Stimulated activated CD4-positive, alpha-beta T cell treated with anti-CD3 and anti-CD28 coated beads, Interleukin-2, amount 100 ng/mL, for 48 hours (primary cell): ENCODE results near the gene TFF1.

Experiments
- DNase-seq, 2 donors: peaks; one replicate each; pipeline ENCODE4 v3.0.0-alpha.2; 2020

Gene TFF1

GRCh38 chr21:42358937-42359336 lies 7.4 kb downstream of the TFF1 start:
- no peak for DNase-seq

DNA sequence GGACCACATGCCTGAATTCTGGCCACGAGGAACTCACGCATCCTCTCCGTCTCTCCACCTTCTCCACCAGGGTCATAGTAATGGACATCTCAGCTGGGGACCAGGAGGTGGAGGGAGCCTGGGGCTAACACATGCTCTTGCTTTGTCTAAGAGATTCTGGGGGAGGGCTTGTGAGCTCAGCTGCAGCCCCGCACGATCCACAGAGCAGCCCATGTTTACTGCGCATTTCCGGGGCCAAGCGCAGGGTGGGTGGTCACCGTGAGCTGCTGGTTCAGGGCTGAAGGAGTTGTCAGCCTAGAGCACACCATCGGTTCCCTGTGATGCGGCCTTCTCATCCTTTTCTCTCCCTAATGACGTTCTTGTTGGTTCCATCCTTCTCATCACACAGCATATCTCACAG lies 8.1 kb downstream of the TFF1 start:
- no peak for DNase-seq

DNA sequence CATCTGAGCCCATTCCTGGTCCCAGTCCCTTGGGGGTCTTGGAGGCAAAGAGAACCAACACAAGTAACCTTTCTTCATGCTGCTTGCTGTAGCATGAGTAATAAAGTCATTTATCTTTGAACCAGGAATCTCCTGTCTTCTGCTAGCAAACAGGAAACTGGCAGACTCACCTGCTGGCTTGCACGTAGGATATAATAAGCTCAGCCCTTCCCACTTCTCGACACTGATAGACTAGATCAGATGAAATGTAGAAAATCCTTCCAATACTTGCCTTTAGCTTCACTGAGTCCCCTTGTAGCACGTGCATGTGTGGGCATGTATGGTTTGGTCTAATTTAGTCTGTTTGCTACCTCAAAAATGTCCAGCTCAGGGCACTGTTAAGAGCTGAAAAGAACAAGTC lies 9.0 kb downstream of the TFF1 start:
- no peak for DNase-seq

DNA sequence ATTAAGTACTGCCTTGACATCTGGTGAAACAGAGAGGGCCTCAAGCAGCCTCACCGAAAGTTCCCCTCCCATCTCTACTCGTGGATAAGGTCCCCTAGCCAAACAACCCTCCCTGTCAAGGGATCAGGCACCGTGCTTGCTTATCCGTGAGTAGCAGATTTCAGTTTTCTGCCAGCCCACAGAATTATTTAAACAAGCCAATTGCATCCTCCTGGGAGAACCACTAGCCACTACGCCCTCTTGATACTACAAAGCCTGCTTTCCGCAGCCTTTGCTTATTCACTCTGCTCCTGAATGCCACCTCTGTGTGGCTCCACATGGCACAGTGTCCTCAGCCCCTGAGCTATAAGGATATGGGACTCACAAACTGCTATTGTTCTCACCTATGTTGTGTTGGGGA lies 9.7 kb downstream of the TFF1 start:
- no peak for DNase-seq

DNA sequence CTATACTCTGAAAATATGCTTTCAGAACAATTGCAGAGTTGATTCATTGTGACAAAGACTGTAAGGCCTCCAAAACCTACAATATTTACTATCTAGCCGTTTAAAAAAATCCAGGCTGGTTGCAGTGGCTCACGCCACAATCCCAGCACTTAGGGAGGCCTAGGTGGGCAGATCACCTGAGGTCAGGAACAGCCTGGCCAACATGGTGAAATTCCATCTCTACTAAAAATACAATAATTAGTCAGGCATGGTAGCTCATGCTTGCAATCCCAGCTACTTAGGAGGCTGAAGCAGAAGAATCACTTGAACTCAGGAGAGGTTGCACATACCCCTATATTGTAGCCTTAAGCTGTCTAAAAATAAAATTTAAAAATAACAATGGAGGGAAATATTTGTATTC lies 10.3 kb downstream of the TFF1 start:
- no peak for DNase-seq

DNA sequence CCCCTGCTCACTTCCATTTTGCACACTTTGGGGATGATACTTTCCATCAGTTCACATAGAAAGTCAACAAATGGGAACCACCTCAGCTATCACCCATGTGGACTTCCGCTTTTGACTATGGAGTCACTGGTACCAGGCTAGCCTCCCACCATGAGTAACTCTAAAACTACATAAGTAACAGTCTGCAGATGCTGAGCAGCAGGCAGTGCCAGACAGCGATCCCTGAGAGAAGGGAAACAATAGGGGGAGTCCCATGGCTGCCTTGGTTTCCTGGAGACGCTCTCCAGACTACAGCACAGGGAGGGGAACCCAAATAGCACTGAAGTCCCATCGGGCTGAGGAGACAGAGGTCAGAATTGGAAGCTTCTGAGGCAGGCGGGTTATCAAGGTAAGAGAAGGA lies 12.7 kb downstream of the TFF1 start:
- DNase-seq: no peak

DNA sequence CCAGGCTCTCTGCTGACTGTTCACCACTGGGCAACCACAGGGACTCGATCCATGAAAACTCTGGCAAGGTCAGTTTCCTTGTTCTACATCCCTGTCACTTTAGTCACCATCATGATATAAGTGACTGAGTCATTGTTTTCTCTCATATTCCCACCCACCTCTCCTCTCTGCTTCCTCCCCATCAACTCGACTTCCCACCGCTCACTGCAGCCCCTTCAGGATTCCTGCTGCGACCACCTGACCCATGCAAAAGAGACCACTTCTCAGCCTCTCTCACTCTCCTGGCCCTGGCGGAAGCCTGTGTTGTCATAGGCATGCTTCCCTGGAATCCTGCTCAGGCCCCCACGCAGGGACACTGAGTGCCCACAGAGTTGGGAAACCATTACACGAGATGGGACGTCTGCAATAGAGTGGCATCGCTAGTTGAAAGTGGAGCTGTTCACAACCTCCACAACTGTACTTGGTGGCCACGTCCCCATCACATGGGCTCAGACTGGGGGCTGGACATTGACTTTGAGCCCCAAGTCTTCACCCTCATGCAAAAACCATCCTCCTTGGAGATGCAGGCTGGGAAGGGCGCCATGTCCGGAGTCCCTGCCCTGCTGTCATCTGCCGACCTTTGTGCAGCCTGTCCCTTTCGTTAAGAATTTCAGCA lies 13.8 kb downstream of the TFF1 start:
- DNase-seq: no peak

- no peak for DNase-seq
These were observed 14.5 kb downstream of the TFF1 start for GRCh38 chr21:42351626-42352440.

- DNase-seq: no peak
These were observed 15.4 kb downstream of the TFF1 start, which contains the start of gene TFF2 for GRCh38 chr21:42350927-42351426. Gene TFF2, minus strand, starts transcription at chr21:42350994. Its CDS starts 37 bp downstream, at chr21:42350957.

DNA sequence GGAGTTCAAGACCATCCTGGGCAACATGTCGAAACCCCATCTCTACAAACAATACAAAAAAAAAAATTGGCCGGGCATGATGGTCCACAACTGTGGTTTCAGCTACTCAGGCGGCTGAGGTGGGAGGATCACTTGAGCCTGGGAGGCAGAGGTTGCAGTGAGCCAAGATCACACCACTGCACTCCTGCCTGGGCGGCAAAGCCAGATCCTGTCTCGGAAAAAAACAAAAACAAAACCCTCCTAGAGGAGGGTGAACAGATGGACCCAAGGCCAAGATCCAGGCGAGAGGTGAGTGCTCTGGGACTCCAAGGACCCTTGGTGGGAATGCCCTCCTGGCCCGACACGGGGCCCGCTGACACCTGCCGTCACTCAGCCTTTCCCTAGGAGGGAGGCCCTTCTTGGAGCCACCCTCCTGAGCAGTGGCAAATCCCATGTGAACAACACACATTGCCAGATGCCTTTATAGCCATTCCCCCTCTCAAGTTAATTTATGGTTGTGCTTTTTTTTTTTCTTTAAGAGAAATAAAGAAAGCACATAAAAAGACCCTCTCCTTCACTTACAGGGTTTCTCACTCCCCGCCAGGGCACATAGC lies 15.9 kb downstream of the TFF1 start:
- no peak for DNase-seq

DNA sequence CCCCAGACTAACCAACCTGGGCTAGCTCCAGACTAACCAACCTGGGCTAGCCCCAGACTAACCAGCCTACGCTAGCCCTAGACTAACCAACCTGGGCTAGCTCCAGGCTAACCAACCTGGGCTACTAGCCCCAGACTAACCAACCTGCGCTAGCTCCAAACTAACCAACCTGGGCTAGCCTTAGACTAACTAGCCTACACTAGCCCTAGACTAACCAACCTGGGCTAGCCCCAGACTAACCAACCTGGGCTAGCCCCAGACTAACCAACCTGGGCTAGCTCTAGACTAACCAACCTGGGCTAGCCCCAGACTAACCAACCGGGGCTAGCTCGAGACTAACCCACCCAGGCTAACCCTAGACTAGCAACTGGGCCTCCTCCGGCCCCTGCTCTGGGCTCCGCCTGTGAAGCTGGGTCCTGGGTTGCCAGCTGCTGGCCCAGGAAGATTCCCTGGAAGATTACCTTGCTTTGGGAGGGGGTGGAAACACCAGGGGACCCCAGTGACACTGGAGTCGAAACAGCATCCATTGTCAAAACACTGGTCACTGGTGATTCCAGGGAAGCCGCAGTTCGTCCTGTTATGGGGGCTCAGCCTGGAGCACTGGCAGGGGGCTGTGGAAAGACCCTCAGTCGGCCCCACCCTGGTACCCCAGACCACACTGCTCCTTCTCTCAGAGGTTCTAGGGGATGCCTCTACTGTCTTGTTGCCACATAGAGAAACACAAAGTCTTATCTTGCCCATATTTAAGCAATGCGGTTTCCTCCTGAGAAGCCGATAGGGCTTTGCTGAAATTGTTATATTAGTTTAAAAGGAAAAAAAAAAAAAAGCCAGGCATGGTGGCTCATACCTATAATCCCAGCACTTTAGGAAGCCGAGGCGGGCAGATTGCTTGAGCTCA lies 16.7 kb downstream of the TFF1 start:
- no peak for DNase-seq

DNA sequence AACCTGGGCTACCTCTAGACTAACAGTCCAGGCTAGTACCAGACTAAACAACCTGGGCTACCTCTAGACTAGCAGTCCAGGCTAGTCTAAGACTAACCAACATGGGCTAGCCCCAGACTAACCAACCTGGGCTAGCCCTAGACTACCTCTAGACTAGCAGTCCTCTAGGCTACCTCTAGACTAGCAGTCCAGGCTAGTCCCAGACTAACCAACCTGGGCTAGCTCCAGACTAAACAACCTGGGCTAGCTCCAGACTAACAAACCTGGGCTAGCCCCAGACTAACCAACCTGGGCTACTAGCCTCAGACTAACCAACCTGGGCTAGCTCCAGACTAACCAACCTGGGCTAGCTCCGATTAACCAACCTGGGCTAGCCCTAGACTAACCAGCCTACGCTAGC lies 17.6 kb downstream of the TFF1 start:
- DNase-seq: no peak

DNA sequence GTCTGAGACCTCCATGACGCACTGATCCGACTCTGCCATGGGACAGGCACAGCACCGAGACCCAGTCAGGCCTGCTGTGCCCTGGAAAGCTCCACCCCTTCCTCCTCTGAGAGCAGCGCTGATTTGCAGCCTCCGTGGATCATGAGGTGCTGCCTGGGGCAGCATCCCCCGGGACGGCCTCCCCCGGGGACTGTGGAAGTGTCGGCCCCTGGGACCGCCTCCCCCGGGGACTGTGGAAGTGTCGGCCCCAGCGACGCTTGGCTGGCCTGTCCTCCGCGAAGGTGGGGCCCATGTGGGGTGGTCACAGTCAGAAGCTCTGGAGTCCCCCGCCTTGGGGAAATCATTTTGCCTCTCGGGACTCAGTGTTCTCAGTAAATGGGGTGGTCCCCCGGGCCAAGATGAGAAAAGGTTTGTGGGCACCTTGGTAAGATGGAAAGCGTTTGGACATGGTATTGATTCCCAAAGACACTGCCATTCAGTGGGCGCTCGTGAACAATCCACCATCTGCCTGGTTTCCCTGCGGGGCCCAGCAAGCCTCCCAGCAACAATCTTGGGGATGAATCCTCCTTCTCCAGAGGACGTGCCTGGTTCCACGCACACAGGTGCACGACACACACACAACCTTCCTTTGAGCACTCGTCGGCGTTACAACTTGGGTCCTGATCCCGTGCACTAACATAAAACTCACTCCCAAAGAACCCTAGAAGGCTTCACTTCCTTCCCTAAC lies 18.6 kb downstream of the TFF1 start:
- no peak for DNase-seq

GRCh38 chr21:42346866-42347600 lies 19.3 kb downstream of the TFF1 start:
- DNase-seq: no peak

DNA sequence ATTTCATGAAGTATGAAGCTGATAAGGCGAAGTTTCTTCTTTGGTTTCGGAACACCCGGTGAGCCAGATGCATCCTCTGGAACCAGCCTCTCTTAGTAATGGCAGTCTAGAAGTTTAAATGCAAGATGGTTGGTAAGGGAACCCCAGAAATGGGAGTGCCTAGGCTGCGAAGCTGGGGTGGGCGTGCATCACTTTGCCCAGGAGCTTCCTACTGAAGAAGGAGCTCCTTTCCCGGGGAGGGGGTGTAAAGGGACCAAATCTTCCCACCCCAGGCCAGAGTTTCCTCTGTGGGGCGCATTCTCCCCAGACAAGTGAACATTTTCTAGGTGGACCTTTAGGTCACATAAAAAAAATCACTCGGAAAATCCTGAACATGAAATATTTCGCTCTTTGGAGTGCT lies 19.9 kb downstream of the TFF1 start:
- no peak for DNase-seq

DNA sequence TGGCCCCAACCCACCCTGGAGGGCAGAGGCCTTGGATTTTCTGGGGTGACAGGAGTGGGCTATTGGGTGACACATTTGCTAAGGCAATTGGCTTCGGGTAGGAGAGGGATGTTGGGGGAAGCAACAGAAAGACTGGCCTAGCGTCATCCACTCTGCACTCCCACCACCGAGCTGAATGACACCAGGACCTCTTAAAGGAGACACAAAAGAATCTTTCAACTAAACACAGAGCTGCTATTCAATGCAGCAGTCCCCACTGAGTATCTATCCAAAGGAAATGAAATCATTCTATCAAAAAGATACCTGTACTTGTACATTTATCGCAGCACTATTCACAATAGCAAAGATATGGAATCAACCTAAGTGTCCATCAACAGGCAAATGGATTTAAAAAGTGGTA lies 21.7 kb downstream of the TFF1 start:
- DNase-seq: no peak

GRCh38 chr21:42343963-42344510 lies 22.3 kb downstream of the TFF1 start:
- no peak for DNase-seq

GRCh38 chr21:42343556-42343955 lies 22.8 kb downstream of the TFF1 start:
- no peak for DNase-seq

DNA sequence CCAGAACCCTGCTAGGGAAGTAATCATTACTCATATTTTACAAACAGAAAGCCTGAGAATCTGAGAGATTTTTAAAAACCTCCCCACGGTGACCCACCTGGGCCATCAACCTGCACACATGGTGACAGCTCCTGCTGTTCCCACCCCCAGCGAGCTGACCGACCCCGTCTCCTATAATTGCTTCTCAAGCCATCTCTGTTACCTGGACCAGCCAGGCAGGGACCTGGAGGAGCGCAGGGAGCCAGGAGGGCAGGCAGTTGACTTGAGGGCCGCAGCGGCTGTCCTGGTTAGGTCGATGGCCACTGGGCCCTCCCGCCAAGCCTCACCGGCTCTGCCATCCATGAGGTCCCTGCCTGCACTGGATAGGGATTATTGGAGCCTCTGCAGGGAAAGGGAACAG lies 23.2 kb downstream of the TFF1 start:
- DNase-seq: no peak

DNA sequence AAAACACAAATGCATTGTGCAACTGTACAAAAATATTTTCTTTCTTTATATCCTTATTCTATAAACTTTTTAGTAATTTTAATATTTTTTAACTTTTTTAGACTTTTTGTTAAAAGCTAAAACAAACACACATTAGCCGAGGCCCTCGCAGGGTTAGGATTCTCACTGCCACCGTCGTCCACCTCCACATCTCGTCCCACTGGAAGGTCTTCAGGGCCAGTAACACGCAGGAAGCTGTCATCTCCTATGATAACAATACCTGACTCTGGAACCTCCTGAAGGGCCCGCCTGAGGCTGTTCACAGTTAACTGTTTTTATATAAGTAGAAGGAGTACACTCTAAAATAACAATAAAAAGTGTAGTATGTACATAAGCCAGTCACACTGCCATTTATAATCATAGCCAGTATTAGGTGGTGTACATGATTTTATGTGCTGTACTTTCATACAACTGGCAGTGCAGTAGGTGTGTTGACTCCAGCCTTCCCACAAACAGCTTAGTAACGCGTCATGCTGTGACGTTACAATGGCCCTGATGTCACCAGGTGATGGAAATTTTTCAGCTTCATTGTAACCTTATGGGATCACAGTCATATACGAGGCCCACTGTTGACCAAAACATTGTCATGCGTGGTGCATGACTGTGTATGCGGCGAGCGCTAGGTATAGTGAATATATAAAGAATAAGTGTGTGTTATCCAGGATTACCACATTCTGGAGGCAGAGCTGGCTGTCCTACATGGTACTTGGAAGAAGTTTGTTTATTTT lies 24.4 kb downstream of the TFF1 start:
- DNase-seq: no peak
